Stimulated activated CD8-positive, alpha-beta memory T cell treated with anti-CD3 and anti-CD28 coated beads, Interleukin-2, amount 100 ng/mL, for 48 hours (primary cell): ENCODE measurements around the gene MTMR1.
A peak's percentile ranks its signal among the peaks of the same experiment; 100 is the strongest.

Experiments
- DNase-seq, 2 donors: peaks; one replicate each; pipeline ENCODE4 v3.0.0-alpha.2; 2020; ENCODE audit warnings: low read depth in 2 of 2

The MTMR1 gene

GRCh38 chrX:150762258-150763165 is 69.3 kb downstream of the MTMR1 start:
- DNase-seq = no peak

- DNase-seq = no peak
These were observed 70.2 kb downstream of the MTMR1 start for GRCh38 chrX:150763303-150763797.

- no peak for DNase-seq
These were observed 70.6 kb downstream of the MTMR1 start for GRCh38 chrX:150763810-150764209.

GRCh38 chrX:150765237-150765636 is 72.0 kb downstream of the MTMR1 start:
- no peak for DNase-seq

- DNase-seq = no peak
These were observed 72.7 kb downstream of the MTMR1 start for GRCh38 chrX:150765782-150766350.

GRCh38 chrX:150766351-150767044 is 73.3 kb downstream of the MTMR1 start:
- DNase-seq = no peak

- DNase-seq = no peak
These were observed 73.8 kb downstream of the MTMR1 start for GRCh38 chrX:150767045-150767395.

- no peak for DNase-seq
These were observed 74.4 kb downstream of the MTMR1 start for GRCh38 chrX:150767475-150768131.

- no peak for DNase-seq
These were observed 74.9 kb downstream of the MTMR1 start for GRCh38 chrX:150768132-150768485.

- no peak for DNase-seq
These were observed 75.5 kb downstream of the MTMR1 start for GRCh38 chrX:150768580-150769190.

- DNase-seq = no peak
These were observed 76.2 kb downstream of the MTMR1 start for GRCh38 chrX:150769408-150769807.

GRCh38 chrX:150770623-150771022 is 77.4 kb downstream of the MTMR1 start:
- DNase-seq = no peak

- no peak for DNase-seq
These were observed 77.9 kb downstream of the MTMR1 start for GRCh38 chrX:150771116-150771515.

- DNase-seq = peak; percentile 64 to 70
These were observed 79.2 kb downstream of the MTMR1 start for GRCh38 chrX:150772150-150772970.

- DNase-seq = no peak
These were observed 79.9 kb downstream of the MTMR1 start for GRCh38 chrX:150773117-150773516.

- no peak for DNase-seq
These were observed 80.4 kb downstream of the MTMR1 start for GRCh38 chrX:150773634-150774033.

GRCh38 chrX:150774798-150775568 is 81.8 kb downstream of the MTMR1 start:
- no peak for DNase-seq

GRCh38 chrX:150775569-150776350 is 82.6 kb downstream of the MTMR1 start:
- no peak for DNase-seq

- no peak for DNase-seq
These were observed 84.3 kb downstream of the MTMR1 start for GRCh38 chrX:150777328-150777992.
